SK-N-SH treated with all-trans-retinoic acid at 6 μM for 48 hours (cell line): ENCODE data around the gene CTSA.

Source experiments
- ATAC-seq: fragments of 200-7000 bp; cut with Tn5 transposase; 3 replicates; pipeline ENCODE4 v1.9.1; 2020; ENCODE audit warnings: mild to moderate bottlenecking, moderate library complexity
- BACH2 ChIP-seq: fragments of 250-450 bp; sonication (Bioruptor Pico); IDR thresholded peaks from 2 replicates; pipeline ENCODE4 v1.9.0; 2021; ENCODE audit warnings: mild to moderate bottlenecking, borderline replicate concordance
- CSDC2 ChIP-seq: fragments of 250-450 bp; sonication (Bioruptor Pico); IDR thresholded peaks from 2 replicates; pipeline ENCODE4 v1.5.0; 2020; ENCODE audit warnings: mild to moderate bottlenecking, moderate library complexity
- CSRNP3 ChIP-seq: fragments of 250-450 bp; sonication (Bioruptor Pico); IDR thresholded peaks from 2 replicates; pipeline ENCODE4 v1.5.1; 2021; ENCODE audit warnings: mild to moderate bottlenecking, moderate library complexity
- ESRRG ChIP-seq: fragments of 250-450 bp; sonication (Bioruptor Pico); IDR thresholded peaks from 2 replicates; pipeline ENCODE4 v1.6.1; 2021; ENCODE audit warnings: mild to moderate bottlenecking
- GLIS3 ChIP-seq: fragments of 250-450 bp; sonication (Bioruptor Pico); IDR thresholded peaks from 2 replicates; pipeline ENCODE4 v1.5.0; 2020; ENCODE audit warnings: mild to moderate bottlenecking, moderate library complexity
- ISL1 ChIP-seq: fragments of 250-450 bp; sonication (Bioruptor Pico); IDR thresholded peaks from 2 replicates; pipeline ENCODE4 v2.1.2; 2022; ENCODE audit warnings: mild to moderate bottlenecking, moderate library complexity
- POU6F1 ChIP-seq: fragments of 250-450 bp; sonication (Bioruptor Pico); IDR thresholded peaks from 2 replicates; pipeline ENCODE4 v1.8.0; 2021; ENCODE audit warnings: low read depth, mild to moderate bottlenecking, moderate library complexity, borderline replicate concordance
- PPARA ChIP-seq: fragments of 250-450 bp; sonication (Bioruptor Pico); IDR thresholded peaks from 2 replicates; pipeline ENCODE4 v1.5.0; 2020; ENCODE audit warnings: mild to moderate bottlenecking, borderline replicate concordance
- RARB ChIP-seq: fragments of 250-450 bp; sonication (Bioruptor Pico); IDR thresholded peaks from 2 replicates; pipeline ENCODE4 v1.8.0; 2021; ENCODE audit warnings: mild to moderate bottlenecking, moderate library complexity
- SNAI2 ChIP-seq: fragments of 250-450 bp; sonication (Bioruptor Pico); IDR thresholded peaks from 2 replicates; pipeline ENCODE4 v1.5.0; 2020; ENCODE audit warnings: mild to moderate bottlenecking, moderate library complexity
- TCF4 ChIP-seq: fragments of 250-450 bp; sonication (Bioruptor Pico); IDR thresholded peaks from 2 replicates; pipeline ENCODE4 v1.8.0; 2021; ENCODE audit warnings: mild to moderate bottlenecking, moderate library complexity, borderline replicate concordance
- TOX ChIP-seq: fragments of 250-450 bp; sonication (Bioruptor Pico); IDR thresholded peaks from 2 replicates; pipeline ENCODE4 v1.8.0; 2021; ENCODE audit warnings: mild to moderate bottlenecking, moderate library complexity, borderline replicate concordance
- TSHZ2 ChIP-seq: fragments of 250-450 bp; sonication (Bioruptor Pico); IDR thresholded peaks from 2 replicates; pipeline ENCODE4 v1.5.0; 2020; ENCODE audit warnings: mild to moderate bottlenecking, moderate library complexity
- ZC3H10 ChIP-seq: fragments of 250-450 bp; sonication (Bioruptor Pico); IDR thresholded peaks from 2 replicates; pipeline ENCODE4 v1.5.1; 2021; ENCODE audit warnings: mild to moderate bottlenecking, moderate library complexity
- ZFP3 ChIP-seq: fragments of 250-450 bp; sonication (Bioruptor Pico); IDR thresholded peaks from 2 replicates; pipeline ENCODE4 v1.5.0; 2020; ENCODE audit warnings: mild to moderate bottlenecking, moderate library complexity
- ZNF70 ChIP-seq: fragments of 450-650 bp; formaldehyde crosslinking; IDR thresholded peaks from 2 replicates; pipeline ENCODE4 v1.5.0; 2020; ENCODE audit warnings: mild to moderate bottlenecking, moderate library complexity
- ZNF8 ChIP-seq: fragments of 450-650 bp; formaldehyde crosslinking; IDR thresholded peaks from 2 replicates; pipeline ENCODE4 v1.5.0; 2020; ENCODE audit warnings: mild to moderate bottlenecking, moderate library complexity
- TF ChIP-seq, protein P1 (sequence below): fragments of 250-450 bp; sonication (Bioruptor Pico); IDR thresholded peaks from 2 replicates; pipeline ENCODE4 v1.8.0; 2020; ENCODE audit warnings: mild to moderate bottlenecking, moderate library complexity, borderline replicate concordance
- TF ChIP-seq, protein P2 (sequence below): fragments of 250-450 bp; sonication (Bioruptor Pico); IDR thresholded peaks from 2 replicates; pipeline ENCODE4 v1.5.1; 2020; ENCODE audit warnings: low read depth, mild to moderate bottlenecking, moderate library complexity

CTSA gene

GRCh38 chr20:45905505-45906079 lies 14.5 kb downstream of the CTSA start (continued):
- TF ChIP-seq, protein P1, sequence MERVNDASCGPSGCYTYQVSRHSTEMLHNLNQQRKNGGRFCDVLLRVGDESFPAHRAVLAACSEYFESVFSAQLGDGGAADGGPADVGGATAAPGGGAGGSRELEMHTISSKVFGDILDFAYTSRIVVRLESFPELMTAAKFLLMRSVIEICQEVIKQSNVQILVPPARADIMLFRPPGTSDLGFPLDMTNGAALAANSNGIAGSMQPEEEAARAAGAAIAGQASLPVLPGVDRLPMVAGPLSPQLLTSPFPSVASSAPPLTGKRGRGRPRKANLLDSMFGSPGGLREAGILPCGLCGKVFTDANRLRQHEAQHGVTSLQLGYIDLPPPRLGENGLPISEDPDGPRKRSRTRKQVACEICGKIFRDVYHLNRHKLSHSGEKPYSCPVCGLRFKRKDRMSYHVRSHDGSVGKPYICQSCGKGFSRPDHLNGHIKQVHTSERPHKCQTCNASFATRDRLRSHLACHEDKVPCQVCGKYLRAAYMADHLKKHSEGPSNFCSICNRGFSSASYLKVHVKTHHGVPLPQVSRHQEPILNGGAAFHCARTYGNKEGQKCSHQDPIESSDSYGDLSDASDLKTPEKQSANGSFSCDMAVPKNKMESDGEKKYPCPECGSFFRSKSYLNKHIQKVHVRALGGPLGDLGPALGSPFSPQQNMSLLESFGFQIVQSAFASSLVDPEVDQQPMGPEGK (CRISPR knock-in tag) = no peak
- TF ChIP-seq RARB (no peak), CSRNP3 (CRISPR knock-in tag) (no peak), ZC3H10 (CRISPR knock-in tag) (no peak), ISL1 (CRISPR knock-in tag) (no peak), CSDC2 (CRISPR knock-in tag) (no peak)

- no peak for TF ChIP-seq TCF4 (CRISPR knock-in tag)
- no peak for TF ChIP-seq ZNF70 (CRISPR knock-in tag)
- no peak for TF ChIP-seq BACH2 (CRISPR knock-in tag)
- no peak for TF ChIP-seq GLIS3
- TF ChIP-seq TOX (CRISPR knock-in tag) = no peak
- TF ChIP-seq CSRNP3 (CRISPR knock-in tag) = no peak
- TF ChIP-seq TSHZ2 = no peak
- TF ChIP-seq ZC3H10 (CRISPR knock-in tag) = no peak
- TF ChIP-seq, protein P2, sequence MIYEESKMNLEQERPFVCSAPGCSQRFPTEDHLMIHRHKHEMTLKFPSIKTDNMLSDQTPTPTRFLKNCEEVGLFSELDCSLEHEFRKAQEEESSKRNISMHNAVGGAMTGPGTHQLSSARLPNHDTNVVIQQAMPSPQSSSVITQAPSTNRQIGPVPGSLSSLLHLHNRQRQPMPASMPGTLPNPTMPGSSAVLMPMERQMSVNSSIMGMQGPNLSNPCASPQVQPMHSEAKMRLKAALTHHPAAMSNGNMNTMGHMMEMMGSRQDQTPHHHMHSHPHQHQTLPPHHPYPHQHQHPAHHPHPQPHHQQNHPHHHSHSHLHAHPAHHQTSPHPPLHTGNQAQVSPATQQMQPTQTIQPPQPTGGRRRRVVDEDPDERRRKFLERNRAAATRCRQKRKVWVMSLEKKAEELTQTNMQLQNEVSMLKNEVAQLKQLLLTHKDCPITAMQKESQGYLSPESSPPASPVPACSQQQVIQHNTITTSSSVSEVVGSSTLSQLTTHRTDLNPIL = no peak
- no peak for TF ChIP-seq ISL1 (CRISPR knock-in tag)
- TF ChIP-seq ESRRG (CRISPR knock-in tag) = no peak
- TF ChIP-seq, protein P1 (CRISPR knock-in tag) = no peak
- TF ChIP-seq ZFP3 (CRISPR knock-in tag) = no peak
- no peak for TF ChIP-seq RARB
- TF ChIP-seq PPARA (CRISPR knock-in tag) = no peak
- no peak for TF ChIP-seq SNAI2 (CRISPR knock-in tag)
- no peak for TF ChIP-seq ZNF8
- TF ChIP-seq POU6F1 (CRISPR knock-in tag) = no peak
- TF ChIP-seq CSDC2 (CRISPR knock-in tag) = no peak
- TF ChIP-seq, all 23 proteins: peak for 0
- ATAC-seq = no peak
These were observed 16.2 kb downstream of the CTSA start for GRCh38 chr20:45907219-45907948.
